ENCODE measurements around the gene RC3H1. TPM values are rescaled to one million over a fixed set of nuclear protein-coding genes. Genes with fewer than 3 reads are reported as not detected.
A peak's percentile ranks its signal among the peaks of the same experiment; 100 is the strongest.

Gene RC3H1
- total and polyA plus RNA-seq, 9 of the 15 experiments (the other 6 are each of a cell fraction or from before 2014, with no cell fraction given) = 2.4 to 31.7 (median 12.4) TPM

- TF ChIP-seq FOXK2 (conservative IDR thresholded peaks at IDR 0.05 in 1 of 2, IDR thresholded peaks at IDR 0.05 in 1 of 2; ENCODE audit: low read depth in 2 of 2) (peak; percentile 57 to 87; a peak in 3 of 4 replicates), ZNF609 (CRISPR knock-in tag; IDR thresholded peaks at IDR 0.05; ENCODE audit: borderline replicate concordance) (0 out of 2 replicates have a peak, but pooled peaks have one; percentile 55), ETV6 (IDR thresholded peaks at IDR 0.05; ENCODE audit: borderline replicate concordance in 1 of 2, low read depth in 2 of 2, low read length in 1 of 2) (no peak), ETV6 (CRISPR knock-in tag; IDR thresholded peaks at IDR 0.05; ENCODE audit: borderline replicate concordance) (0 out of 2 replicates have a peak, but pooled peaks have one; percentile 21), SUPT5H (IDR thresholded peaks at IDR 0.05) (no peak), C11orf30 (IDR thresholded peaks at IDR 0.05; ENCODE audit: low read depth) (no peak), KDM4B (IDR thresholded peaks at IDR 0.05; ENCODE audit: borderline replicate concordance in 2 of 2, low read depth in 1 of 2) (0 out of 4 replicates have a peak, but pooled peaks of 1 of the 2 experiments have one; percentile 22), EGR1 (conservative IDR thresholded peaks at IDR 0.05) (peak; percentile 62), STAG1 (CRISPR knock-in tag; IDR thresholded peaks at IDR 0.05; ENCODE audit: borderline replicate concordance) (peak; percentile 7), U2AF2 (optimal IDR thresholded peaks at IDR 0.05; ENCODE audit: low read depth, low read length) (no peak), ZNF511 (CRISPR knock-in tag; IDR thresholded peaks at IDR 0.05) (peak; percentile 77; the same call in 1 of the 2 replicates), KLF13 (tag; IDR thresholded peaks at IDR 0.05; ENCODE audit: borderline replicate concordance, low read depth) (peak; percentile 19; the same call in 1 of the 2 replicates), SPI1 (IDR thresholded peaks at IDR 0.05; ENCODE audit: borderline replicate concordance, low read depth, low read length) (peak; percentile 41; the same call in 1 of the 2 replicates), ZC3H4 (CRISPR knock-in tag; IDR thresholded peaks at IDR 0.05; ENCODE audit: borderline replicate concordance) (peak; percentile 88; the same call in 1 of the 2 replicates), E2F4 (CRISPR knock-in tag; IDR thresholded peaks at IDR 0.05; ENCODE audit: low read depth) (peak; percentile 52; the same call in 1 of the 2 replicates)
- TF ChIP-seq, protein P1, sequence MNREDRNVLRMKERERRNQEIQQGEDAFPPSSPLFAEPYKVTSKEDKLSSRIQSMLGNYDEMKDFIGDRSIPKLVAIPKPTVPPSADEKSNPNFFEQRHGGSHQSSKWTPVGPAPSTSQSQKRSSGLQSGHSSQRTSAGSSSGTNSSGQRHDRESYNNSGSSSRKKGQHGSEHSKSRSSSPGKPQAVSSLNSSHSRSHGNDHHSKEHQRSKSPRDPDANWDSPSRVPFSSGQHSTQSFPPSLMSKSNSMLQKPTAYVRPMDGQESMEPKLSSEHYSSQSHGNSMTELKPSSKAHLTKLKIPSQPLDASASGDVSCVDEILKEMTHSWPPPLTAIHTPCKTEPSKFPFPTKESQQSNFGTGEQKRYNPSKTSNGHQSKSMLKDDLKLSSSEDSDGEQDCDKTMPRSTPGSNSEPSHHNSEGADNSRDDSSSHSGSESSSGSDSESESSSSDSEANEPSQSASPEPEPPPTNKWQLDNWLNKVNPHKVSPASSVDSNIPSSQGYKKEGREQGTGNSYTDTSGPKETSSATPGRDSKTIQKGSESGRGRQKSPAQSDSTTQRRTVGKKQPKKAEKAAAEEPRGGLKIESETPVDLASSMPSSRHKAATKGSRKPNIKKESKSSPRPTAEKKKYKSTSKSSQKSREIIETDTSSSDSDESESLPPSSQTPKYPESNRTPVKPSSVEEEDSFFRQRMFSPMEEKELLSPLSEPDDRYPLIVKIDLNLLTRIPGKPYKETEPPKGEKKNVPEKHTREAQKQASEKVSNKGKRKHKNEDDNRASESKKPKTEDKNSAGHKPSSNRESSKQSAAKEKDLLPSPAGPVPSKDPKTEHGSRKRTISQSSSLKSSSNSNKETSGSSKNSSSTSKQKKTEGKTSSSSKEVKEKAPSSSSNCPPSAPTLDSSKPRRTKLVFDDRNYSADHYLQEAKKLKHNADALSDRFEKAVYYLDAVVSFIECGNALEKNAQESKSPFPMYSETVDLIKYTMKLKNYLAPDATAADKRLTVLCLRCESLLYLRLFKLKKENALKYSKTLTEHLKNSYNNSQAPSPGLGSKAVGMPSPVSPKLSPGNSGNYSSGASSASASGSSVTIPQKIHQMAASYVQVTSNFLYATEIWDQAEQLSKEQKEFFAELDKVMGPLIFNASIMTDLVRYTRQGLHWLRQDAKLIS (CRISPR knock-in tag; IDR thresholded peaks at IDR 0.05) = peak; percentile 85
Measured at GRCh38 chr1:174021591-174022079, 522 bp downstream of the RC3H1 start (continued).

Measured in K562 (cell line).